ENCODE results near the gene CTDSPL.

- TF ChIP-seq CTCF (IDR thresholded peaks at IDR 0.05; ENCODE audit: borderline replicate concordance, extremely low read depth, low read length, poor library complexity, severe bottlenecking) (no peak), EZH2 (IDR thresholded peaks at IDR 0.05; ENCODE audit: borderline replicate concordance, low read depth, low read length, severe bottlenecking) (no peak)
Measured at GRCh38 chr3:37825744-37826400, 35.8 kb upstream of the CTDSPL start.
